GM21619 (cell line): ENCODE data around the gene SRRM3.
"Not testable (repeated sequence)": the region's sequence is repeated elsewhere in the genome, so short reads cannot be mapped to it uniquely, and the experiment has no call there.

Source experiments
- ATAC-seq: cut with Tn5 transposase; IDR thresholded peaks from one replicate; pipeline ENCODE4 v1.9.1; 2021; ENCODE audit not compliant: unreplicated experiment

Gene SRRM3

DNA sequence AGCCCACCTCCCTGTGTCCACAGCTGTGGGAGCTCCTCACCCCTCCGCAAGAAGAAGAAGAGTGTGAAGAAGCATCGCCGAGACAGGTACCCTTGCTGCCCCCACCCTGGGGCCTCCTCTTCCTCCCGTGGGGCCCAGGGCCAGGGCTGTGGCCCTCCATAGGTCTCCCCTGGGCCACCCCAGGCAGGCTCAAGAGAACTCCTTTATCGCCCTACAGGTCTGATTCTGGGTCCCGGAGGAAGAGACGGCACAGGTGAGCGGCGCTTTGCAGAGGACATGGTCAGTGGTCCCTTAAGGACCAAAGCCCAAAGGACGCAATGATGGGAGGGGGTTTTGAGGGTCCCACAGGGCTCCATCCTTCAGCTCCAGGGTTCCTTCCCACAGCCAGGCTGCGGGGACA, 59.6 kb downstream of the SRRM3 start:
- no peak for ATAC-seq

DNA sequence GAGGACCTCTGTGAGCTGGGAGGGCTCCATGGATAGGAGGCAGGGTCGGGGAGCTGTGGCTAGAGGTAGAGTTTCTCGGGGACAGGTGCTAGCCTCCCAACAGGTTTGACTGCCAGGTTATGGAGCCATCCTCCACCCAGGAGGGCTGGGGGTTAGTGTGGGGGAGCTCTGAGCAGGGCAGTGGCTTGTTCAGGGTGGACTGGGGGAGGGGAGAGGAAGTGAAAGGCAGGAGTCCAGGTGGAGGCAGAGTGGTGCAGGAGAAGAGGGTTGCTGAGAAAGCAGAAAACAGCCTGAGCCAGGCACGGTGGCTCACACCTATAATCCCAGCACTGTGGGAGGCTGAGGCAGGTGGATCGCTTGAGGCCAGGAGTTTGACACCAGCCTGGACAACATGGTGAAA, 60.2 kb downstream of the SRRM3 start:
- no peak for ATAC-seq

DNA sequence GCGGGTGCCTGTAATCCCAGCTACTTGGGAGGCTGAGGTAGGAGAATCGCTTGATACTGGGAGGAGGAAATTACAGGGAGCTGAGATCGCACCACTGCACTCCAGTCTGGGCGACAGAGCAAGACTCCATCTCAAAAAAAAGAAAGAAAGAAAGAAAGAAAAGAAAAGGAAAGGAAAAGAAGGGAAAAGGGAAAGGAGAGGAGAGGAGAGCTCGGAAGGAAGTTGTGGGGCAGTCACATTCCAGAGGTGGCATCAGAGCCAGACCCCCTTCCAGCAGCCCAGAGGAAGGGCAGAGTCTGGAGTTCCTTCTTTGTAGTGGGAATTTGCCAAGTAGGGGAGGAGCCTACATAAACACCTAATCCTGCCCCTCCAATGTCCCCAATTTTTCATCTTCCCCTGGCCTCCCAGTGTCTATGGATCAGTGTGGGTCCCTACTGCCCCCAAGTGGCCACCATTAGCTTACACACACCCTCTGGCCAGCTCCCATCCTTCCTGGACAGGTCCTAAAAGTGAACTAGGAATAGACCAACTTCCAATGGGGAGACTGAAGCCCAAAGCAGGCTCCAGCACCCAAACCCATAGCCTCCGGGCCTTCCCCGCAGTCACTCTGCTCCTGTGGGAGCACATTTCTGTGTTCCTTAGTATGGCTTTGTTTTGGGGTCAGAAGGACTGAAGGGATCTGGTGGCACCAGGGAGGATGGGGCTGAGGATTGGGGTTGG, 61.1 kb downstream of the SRRM3 start:
- no peak for ATAC-seq

DNA sequence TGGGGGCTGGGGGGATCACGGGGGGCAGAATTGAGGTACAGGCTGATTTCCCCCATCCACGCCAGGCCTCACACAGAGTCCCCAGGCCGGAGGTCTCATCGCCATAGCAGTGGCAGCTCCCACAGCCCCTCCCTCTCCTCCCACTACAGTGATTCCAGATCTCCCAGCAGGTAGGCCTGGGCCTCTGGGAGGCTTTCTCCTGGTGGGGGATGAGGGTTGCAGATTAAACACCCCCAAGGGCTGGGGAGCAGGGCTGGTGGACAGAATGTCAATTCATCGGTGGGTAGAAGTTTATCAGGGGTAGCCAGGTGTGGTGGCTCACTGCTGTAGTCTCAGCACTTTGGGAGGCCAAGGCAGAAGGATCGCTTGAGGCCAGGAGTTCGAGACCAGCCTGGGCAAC, 63.6 kb downstream of the SRRM3 start:
- ATAC-seq, result no peak

DNA sequence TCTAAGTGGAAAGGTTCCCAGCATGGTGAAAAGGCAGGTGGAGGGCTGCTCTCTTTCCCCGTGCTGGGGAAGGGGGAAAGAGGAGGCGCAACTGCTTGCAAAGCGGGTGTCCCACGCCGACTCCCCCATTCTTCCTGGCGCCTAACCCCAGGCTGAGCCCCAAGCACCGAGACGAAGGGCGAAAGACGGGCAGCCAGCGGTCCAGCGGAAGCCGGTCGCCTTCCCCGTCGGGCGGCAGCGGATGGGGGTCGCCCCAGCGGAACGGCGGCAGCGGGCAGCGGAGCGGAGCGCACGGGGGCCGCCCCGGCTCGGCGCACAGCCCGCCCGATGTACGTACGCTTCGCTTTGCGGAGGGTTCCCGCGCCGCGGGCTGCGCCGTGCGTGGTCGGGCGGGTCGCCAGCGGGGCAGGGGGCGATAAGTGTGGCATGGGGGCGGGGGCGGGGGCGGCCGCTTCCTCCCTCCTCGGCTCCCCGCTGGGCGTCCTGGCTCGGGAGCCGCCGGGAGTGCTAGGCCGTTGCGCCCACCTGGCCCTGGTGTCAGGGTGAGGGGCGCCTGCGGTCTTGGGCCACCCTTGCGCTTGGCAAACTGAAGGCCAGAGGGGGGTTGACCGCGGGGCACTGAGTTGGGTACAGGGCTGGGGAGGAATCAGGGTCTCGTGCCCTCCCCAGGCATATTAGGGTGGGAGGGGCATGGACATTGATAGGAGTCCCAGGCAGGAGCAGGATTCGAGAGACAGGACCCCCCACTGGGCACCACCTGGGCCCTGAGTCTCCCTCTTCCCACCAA, 65.6 kb downstream of the SRRM3 start:
- ATAC-seq, result no peak

DNA sequence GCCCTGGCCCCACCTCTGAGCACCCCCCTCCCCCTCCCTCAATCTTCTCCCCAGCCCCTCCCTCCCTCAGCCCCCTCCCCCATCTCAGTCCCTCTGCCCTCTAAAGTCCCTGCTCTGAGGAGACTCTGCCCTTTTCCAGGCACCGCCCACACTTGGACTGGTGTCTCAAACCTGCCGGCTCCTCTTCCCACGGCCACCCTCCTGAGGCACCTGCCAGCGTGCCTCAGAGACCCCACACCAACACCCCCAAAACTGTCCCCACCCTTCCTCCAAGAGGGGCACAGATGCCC, 66.1 kb downstream of the SRRM3 start:
- ATAC-seq, result no peak

DNA sequence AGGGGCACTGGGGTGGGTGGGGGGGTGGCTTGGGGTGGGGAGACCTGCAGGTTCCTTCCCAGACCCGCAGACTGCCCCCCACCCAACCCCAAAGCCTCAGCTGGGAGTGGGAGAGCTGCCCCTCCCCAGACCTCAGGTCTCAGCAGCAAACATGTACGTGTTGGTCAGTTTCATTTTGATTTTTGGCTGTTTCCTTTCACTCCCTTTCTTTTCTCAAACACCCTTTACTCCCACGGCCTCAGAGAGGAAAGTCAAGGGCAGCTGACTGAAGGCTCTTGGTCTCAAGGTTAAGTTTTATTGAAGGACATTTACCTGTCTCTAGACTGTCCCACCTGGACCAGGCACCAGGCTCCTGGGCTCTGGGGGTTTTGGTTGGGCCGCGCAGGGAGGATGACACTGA, 66.7 kb downstream of the SRRM3 start:
- no peak for ATAC-seq

DNA sequence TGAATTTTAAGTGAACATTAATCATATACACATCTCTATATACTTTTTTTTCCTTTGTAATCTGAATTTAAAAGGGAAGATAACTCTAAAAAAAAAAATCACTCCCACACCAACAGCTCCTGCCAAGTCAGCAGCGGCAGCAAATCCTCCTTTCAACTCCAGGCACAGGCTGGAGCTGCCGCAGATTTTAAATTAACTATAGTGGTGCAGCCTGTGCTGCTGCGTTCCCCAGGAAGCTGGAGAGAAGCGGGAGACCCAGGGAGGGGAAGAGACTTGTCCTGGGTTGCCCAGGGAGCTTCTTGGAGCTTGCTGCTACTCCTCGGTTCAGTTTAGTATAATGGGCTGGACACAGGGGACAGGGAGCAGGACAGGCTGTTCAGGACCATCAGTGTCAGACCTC, 68.2 kb downstream of the SRRM3 start:
- ATAC-seq, result no peak

DNA sequence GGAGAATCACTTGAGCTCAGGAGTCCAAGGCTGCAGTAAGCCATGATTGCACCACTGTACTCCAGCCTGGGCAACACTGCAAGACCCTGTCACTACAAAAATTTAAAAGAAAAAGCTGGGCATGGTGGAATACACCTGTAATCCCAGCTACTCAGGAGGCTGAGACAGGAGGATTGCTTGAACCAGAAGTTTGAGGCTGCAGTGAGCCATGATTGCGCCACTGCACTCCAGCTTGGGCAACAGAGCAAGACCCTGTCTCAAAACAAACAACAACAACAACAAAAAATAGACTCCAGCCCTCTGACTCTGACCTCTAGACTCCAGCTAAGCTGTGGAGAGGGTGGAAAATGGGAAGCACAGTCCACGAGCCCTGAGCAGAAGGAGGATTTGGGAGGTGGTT, 69.7 kb downstream of the SRRM3 start:
- not testable (repeated sequence) for ATAC-seq

DNA sequence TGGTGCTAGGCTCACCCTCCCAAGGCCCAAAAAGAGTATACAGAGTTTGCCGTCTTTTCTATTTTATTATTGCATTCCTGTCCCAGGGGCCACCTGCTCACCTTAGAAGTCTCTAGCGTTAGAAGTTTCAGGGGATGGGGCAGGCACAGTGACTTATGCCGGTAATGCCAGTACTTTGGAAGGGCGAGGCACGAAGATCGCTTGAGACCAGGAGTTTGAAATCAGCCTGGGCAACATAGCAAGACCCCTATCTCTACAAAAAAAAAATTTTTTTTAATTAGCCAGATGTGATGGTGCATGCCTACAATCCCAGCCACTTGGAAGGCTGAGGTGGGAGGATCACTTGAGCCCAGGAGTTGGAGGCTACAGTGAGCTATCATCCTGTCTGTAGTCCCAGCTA, 70.4 kb downstream of the SRRM3 start:
- no peak for ATAC-seq

DNA sequence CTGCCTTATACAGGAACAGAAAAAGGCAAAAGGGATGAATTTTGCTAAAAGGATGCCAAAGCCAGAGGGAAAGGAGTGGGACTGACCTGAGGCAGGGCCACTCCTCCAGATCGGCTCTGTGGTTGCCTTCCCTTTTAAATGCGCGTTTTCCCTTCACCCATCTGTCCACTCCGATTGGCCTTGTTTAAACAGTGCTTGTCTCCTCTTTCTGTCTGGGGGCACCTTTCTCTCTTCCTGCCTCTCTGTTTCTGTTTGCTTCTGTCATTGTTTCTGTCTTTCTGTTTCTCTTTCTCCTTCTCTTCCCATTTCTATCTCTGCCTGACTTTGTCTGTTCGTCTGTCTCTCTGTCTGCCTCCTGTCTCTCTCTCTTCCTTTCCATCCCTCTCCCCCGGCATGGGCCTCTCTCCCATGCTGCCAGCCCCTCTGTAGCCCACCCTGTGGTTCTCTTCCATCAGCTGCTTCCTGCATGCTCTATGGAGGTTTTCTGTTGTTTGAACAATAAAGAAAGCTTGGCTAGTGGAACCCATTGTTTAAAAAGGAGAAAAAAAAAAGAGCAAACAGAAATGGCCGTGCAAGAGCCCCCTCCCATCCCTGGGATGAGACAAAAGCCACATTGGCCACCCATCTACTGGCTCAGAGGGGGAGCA, 71.3 kb downstream of the SRRM3 start:
- ATAC-seq, result peak; percentile 59

DNA sequence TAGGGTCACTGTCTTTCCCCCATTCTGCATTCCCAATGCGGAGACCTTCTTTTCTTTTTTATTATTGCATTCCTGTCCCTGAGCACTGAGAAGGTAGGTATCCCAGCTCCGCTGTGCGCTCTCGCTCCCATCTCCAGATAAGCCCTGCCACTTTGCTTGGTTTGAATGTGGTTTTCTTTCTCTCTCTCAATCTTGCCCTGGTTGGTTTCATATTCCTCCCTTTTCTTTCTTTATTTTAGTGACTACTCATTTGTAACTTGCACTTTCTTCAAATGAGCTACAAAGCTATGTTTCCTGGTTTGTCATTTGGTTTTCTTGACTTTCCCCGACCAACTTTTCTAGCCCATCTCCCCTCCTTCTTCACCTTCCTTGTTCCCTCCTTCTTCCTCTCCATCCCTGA, 71.8 kb downstream of the SRRM3 start:
- ATAC-seq, result no peak

DNA sequence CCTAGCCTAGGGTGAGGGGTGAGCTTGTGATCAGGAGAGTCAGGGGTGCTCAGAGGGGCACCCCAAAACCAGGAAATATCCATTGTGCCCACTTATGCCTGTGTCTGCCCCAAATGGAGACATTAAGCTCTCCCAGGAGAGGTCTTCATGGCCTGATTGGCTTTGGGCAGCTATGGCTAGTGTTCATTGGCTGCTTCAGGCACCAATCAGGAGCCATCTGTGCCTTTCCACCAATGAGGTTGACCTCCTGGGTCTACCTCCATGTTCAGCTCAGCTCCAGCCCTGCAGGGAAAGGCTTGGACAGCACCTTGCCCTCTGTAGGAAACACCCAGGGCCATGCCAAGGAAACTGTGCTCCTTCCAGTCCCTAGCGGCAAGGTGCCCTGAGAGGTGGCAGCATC, 76.8 kb downstream of the SRRM3 start:
- no peak for ATAC-seq

DNA sequence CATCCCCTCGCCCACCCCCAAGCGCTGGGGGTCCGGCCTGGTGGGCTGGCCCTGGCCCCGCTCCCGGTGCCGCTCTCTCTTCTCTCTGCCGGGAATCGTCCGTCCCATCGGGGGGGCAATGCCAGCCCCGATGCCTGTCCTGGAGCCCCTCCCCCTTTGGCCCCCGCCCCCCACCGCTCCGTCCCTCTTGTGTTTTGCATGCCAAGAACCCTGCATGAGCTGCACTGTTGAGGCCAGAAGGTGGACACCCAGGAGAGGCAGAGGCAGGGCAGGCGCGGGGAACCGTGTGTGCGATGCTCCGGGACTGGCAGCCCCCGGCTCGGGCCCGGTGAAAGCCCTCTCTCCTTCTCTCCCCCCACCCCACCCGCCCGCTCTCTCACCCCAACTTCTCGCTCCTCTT, 78.7 kb downstream of the SRRM3 start:
- ATAC-seq, result no peak

DNA sequence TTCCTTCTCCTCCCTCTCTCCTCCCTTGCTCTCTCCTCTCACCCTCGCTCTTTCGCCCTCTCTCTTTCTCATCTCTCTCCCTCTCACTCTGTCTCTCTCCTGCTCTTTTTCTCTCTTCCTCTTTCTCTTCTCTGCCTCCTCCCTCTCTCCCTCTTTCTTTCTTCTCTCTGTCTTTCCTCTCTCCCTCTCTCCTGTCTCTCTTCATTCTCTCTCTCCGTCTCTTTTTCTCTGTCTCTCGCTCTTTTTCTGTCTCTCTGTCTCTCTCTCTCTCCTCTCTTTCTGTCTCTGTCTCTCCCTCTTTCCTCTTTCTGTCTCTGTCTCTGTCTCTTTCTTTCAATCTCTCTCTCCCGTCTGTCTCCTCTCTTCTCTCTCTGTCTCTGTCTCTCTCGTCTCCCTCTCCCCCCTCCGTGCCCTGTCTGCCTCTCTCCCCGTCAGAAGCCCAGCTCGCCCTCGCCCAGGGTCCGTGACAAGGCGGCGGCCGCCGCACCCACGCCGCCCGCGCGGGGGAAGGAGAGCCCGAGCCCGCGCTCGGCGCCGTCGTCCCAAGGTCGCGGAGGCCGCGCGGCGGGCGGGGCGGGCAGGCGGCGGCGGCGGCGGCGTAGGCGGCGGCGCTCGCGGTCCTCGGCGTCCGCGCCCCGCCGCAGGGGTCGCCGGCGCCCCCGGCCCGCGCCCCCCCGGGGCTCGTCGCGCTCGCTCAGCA, 79.5 kb downstream of the SRRM3 start:
- ATAC-seq, result no peak

DNA sequence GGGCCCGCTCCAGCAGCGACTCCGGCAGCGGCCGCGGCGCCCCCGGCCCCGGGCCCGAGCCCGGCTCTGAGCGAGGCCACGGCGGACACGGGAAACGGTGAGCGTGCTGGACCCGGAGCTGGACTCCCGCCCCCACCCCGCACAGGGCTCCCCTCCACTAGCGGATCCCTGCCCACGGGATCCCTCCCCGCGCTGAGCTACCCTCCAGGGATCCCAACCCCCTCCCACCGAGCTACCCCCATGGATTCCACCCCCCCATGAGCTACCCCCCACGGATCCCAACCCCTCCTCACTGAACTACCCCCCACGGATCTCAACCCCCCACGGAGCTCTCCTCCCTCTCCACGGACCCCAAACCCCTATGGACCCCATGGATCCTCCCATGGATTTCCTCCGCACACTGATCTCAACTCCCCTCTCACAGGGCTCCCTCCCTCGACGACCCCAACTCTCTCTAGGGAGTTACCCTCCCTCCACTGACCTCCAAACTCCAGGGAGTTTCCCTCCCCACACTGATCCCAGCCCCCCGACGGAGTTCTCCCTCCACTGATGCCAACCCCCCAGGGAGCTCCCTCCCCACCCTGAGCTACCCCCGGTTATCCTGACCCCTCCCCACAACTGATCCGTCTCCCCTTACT, 80.1 kb downstream of the SRRM3 start:
- ATAC-seq, result no peak

DNA sequence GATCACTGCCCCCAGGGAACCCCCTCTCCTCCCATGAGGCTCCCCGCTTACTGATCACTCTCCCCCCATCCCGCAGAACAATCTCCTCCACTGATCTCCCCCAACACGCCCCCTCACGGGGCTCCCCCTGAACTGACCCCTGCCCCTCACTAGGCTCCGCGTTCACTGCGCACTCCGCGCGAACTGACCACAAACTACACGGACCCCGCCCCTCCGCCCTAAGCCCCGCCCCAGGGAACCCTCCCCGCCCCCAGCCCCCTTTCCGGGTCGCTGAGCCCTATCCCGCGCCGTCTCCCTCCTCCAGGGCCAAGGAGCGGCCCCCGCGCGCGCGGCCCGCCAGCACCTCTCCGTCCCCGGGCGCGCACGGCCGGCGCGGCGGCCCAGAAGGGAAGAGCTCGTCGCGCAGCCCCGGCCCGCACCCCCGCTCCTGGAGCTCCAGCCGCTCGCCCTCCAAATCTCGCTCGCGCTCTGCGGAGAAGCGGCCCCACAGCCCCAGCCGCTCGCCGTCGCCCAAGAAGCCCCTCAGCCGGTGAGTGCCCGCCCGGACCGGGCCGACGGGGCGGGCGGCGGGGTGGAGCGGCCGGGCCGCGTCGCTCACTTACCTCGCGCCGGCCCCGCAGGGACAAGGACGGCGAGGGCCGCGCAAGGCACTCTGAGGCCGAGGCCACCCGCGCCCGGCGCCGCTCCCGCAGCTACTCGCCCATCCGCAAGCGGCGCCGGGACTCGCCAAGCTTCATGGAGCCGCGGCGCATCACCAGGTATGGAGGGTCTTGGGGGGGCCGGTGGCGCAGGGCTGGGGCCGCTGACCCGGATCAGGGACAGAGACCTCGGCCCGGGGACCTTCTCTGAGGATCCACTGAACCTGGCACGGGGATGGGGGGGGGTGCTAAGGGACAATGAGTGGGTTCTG, 80.9 kb downstream of the SRRM3 start:
- no peak for ATAC-seq

DNA sequence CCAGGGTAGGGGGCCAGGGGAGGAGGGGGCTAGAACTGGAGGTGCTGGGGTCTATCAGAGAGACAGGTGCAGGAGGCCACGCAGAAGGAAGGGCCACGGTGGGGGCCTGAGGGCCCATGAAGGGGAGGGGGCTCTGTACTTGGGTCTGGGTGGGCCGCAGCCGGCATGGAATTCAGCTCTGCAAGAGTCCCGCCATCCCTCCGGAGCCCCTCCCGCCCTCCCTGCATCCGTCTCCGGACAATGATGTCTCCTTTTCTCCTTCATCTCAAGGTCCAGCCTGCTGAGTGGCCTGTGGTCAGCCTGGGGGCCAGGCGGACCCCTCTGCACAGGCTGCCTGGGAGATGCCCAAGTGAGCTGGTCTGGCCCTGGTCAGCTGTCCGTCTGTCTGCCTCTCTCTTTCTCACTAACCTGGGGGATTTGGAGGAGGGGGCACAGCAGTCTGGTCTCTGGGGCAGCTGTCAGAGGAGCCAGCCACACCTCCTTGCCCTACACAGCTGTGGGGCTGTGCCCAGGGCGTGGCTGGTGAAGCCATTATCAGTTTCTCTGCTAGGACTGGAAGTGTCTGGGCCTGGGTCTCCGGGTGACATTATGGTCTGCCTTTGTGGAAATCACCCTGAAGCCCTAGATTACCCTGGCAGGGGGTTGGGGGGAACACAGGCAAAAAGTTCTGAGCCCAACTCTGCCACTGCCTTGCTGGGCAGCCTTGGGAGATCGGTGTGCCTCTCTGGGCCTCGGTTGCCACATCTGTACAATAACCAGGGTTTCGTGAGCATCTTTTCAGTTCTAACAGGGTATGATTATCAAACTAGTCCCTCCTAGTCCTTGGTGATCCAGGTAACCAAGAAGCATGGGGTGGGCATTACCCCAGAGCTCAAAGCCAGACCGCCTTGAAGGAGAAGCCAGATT, 81.8 kb downstream of the SRRM3 start:
- ATAC-seq, result no peak
